Glomerular endothelial cell (primary cell): Measurements from ENCODE around the gene ARMC5. TPM values are rescaled to one million over a fixed set of nuclear protein-coding genes. Genes with fewer than 3 reads are reported as not detected.
"Not testable (repeated sequence)": the region's sequence is repeated elsewhere in the genome, so short reads cannot be mapped to it uniquely, and the experiment has no call there.

ENCODE experiments used
- DNase-seq: peaks from one replicate; pipeline ENCODE4 v3.0.0-alpha.2; 2011; ENCODE audit warnings: low read depth, low spot score; ENCODE audit errors: extremely low read depth
- total RNA-seq: library from RNA; depleted of rRNA; stranded (reverse); fragments of >200 nt; gene quantifications from 2 replicates; pipeline ENCODE4 v1.2.3, GENCODE V29; 2015

ARMC5 gene
- total RNA-seq, 1 donor from 2014 or later: 20.1 TPM

GRCh38 chr16:31430380-31431052 lies 28.8 kb upstream of the ARMC5 start:
- DNase-seq: no peak

GRCh38 chr16:31435341-31436220 lies 23.7 kb upstream of the ARMC5 start:
- DNase-seq: no peak

DNA sequence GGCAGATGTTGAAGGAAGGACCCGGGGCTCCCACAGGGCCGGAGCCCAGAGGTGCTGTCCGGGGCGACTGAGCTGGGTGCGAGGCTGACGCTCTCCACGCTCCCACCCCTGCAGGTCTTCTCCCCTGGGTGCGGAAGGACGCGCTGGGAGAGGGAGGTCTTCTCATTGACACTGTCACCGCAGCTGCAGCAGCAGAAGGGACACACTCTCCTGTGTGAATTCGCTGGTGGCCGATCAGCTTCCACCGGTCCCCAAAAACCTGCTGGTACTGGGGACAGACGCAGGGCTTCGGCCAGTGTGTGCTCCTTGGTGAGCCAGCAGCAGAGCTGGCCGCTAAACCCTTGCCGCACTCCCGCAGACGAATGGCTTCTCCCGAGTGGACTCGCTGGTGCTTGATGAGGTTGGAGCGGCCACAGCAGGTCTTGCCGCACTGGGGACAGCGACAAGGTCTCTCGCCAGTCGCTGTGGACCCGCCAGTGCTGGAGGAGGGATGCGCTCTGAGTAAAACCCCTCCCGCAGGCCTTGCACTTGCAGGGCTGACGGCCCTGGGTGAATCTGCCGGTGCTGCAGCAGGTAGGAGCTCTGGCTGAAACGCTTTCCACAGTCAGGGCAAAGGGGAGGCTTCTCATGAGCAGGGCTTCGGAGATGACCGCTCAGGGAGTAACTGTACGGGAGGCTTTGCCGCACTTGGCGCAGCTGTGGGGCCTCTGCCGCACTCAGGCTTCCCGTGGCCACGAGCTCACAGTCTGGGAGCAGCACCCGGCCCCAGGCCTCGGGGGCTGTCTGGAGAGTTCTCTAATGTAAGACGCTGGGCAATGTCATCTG lies 22.9 kb upstream of the ARMC5 start:
- no peak for DNase-seq

DNA sequence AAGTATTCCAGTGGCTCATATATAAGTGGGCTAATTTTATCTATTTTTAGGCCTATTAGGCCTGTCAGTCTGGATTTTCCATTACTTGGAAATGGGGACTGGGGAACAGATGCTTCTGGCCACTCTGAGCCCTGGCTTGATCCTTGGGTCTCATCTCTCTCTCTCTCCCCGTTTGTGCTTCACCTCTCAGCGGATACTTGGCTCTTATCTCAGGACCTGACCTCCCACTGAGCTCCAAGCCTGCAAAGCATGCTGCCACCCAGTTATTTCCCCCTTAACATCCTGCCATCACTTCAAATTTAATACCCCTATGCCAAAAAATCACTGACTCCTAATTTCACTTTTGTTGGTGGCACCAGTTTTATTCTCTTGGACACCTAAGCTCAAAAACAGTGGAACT lies 20.9 kb upstream of the ARMC5 start:
- DNase-seq: no peak

DNA sequence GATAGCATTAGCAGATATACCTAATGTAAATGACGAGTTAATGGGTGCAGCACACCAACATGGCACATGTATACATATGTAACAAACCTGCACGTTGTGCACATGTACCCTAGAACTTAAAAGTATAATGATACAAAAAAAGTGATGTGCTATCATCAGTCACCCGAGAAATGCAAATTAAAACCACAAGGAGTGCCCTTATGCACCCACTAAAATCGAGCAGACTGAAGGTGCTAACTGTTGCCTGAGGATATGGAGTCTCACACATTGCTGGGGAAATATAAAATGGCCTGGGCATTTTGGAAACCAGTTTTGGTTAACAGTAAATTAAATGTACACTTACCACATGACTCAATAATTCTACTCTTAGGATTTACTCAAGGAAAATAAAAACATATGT lies 20.3 kb upstream of the ARMC5 start:
- DNase-seq: not testable (repeated sequence)

GRCh38 chr16:31439519-31439918 lies 19.8 kb upstream of the ARMC5 start:
- DNase-seq: no peak

DNA sequence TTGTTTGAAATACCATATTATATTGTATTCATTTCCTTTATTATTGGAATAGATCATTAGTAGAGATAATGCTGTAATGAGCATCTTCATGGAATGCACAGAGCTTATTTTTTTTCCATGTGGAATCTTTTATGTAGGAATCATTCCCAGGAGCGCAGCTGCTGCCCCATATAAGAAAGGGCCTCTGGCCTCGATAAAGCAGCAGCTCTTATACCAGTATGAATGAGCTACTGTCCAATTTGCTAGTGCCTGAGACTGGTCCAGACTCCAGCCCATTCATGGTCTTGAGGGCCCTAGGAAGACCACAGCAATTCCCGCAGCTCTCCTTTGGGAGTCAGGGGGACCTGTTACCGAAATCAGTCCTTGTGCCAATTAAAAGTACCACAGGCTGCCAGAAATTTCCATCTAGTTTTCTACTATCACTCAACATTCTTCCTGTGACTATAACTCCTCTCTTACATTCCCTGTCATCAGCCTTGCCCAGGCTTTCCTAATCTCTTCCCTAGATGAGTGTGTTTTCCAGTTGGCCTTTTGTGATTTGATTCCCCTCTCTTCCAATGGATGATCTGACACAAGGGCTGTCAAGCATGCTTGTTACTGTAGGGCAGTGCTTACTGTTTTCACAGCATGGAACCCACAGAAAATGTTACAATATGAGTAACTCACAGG lies 18.7 kb upstream of the ARMC5 start:
- no peak for DNase-seq

DNA sequence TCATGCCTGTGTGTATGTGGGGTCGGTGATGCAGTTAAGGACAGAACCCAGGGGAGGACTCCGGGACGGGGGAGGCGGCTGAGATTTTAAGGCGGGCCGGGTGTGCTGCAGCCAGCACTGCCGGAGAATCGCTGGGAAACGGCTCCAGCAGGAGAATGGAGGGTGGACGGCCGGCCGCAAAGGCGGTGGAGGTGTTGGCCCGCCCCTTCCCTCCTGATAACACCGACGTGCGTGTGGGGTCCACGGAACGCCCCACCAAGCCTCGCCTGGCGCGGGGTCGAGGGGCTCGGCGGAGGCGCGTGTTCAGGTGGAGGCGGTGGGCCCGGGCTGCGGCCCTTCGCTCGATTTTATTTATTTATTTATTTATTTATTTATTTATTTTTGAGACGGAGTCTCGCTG lies 17.3 kb upstream of the ARMC5 start:
- no peak for DNase-seq

GRCh38 chr16:31445931-31446330 lies 13.4 kb upstream of the ARMC5 start:
- not testable (repeated sequence) for DNase-seq

GRCh38 chr16:31451201-31451600 lies 8.1 kb upstream of the ARMC5 start:
- no peak for DNase-seq

DNA sequence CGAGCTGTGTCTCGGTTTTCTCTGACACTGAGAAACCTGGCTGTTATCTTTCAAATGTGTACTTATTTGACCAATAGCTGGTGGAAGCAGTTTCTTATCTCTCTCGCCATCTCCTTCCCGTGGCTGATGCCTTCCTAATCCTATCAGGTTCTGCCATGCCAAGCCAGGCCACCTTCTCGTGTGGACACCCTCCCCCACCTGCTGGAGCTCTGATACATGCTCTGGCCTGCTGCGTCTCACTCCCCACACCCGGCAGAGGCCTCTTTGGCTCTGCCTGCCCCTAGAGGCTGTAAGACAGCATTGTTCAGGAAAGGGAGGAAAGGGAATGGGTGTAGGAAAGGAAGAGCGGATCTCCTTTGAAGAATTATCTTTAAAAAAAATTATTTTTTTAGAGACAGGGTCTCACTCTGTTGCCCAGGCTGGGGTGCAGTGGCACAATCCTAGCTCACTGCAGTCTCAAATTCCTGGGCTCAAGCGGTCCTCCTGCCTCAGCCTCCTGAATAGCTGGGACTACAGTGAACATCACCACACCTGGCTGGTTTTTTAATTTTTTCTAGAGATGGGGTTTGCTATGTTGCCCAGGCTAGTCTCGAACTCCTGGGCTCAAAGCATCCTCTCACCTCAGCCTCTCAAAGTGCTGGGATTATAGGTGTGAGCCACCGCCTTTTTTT lies 7.5 kb upstream of the ARMC5 start:
- no peak for DNase-seq

DNA sequence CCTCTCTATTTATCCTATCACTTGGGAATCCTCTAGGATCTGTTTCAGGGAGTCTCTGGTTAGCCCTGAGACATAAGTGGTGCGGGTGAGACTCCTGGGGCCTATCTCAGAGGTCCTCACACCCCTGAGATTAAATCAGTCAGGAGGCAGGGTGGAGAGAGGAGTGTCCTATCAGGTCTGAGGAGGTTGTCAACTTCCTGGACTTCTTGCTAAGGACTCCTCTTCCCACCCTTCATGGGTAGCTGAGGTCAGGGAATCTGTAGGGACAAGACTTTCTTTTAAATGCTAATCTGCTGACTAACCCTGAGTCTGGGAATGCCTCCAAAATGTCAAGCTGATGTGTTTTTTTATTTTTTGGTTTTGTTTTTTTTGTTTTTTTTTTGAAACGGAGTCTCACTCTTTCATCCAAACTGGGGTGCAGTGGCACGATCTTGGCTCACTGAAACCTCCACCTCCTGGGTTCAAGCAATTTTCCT lies 6.6 kb upstream of the ARMC5 start:
- no peak for DNase-seq

GRCh38 chr16:31453255-31454204 lies 5.8 kb upstream of the ARMC5 start:
- DNase-seq: no peak

- no peak for DNase-seq
Measured at GRCh38 chr16:31455601-31456314, 3.5 kb upstream of the ARMC5 start.

GRCh38 chr16:31456988-31457360 lies 2.3 kb upstream of the ARMC5 start:
- no peak for DNase-seq

DNA sequence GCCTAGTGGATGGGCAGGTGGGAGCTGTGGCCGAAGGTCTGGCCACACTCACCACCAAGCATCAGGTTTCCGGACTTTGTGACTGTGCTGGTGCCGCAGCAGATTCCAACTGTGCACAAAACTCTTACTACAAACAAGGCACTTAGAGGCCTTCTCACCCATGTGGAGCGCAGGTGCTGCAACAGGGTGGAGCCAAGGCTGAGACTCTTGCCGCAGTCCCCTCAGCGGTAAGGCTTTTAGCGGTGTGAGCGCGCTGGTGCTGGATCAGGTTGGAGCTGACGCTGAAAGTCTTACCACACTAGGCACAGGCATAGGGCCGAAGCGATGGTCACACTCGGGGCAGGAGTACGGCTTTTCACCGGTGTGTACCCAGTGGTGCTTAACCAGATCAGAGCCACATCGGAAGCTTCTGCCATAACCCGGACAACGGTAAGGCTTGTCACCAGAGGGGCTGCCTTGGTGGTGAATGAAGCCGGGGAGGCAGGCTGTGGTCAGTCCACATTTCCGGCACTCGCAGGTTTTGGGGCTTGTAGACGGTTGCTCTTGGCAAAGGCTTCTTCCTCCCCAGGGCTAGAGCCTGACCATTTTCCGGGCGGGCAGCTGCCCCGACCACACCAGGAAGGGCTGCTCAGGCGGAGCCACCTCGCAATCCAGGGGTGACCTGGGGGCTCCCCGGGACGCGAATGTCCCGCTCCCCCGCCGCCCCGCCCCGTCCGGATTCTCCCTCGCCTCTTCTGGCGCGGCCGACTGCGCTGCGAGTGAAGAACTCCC lies 1.0 kb upstream of the ARMC5 start:
- no peak for DNase-seq

DNA sequence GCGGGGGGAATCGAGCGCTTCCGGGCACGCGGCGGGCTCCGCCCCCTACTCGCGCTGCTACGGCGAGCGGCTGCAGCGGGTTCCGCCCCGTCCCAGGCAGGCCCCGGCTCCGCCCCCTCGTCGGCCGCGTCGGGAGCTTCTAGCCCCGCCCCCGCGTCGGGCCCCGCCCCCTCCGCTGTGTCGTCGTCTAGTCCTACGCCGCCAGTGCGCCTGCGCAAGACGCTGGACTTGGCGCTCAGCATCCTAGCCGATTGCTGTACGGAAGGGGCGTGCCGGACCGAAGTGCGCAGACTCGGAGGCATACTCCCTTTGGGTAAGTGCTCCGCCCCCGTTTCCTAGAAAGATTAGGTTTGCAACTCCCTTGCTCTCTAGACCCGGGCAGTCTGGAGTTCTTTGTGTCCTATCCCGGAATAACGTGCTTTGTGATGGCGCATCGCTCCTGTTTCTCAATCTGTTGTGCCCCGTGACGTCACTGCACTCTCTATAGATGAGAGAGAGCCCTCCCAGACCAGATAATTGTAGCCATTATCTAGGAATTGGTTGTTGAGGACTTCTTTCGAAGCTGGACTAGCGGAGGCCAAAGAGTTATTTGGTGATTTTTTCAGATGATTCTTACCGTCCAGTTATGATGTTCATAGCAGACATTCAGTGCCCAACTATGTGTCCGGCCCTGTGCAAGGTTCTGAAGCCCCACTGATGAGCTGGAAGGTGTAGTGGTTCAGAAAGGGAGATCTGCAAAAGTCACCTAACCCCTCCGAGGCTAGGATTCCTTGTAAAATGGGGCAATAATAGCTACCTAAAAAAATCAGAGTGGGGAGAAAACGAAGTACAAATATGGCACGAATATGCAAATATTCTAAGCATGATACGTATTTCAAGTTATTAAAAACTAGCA lies 633 bp downstream of the ARMC5 start:
- peak; percentile 90 for DNase-seq
